Measurements from ENCODE around the gene LMF1.

The LMF1 gene

DNA sequence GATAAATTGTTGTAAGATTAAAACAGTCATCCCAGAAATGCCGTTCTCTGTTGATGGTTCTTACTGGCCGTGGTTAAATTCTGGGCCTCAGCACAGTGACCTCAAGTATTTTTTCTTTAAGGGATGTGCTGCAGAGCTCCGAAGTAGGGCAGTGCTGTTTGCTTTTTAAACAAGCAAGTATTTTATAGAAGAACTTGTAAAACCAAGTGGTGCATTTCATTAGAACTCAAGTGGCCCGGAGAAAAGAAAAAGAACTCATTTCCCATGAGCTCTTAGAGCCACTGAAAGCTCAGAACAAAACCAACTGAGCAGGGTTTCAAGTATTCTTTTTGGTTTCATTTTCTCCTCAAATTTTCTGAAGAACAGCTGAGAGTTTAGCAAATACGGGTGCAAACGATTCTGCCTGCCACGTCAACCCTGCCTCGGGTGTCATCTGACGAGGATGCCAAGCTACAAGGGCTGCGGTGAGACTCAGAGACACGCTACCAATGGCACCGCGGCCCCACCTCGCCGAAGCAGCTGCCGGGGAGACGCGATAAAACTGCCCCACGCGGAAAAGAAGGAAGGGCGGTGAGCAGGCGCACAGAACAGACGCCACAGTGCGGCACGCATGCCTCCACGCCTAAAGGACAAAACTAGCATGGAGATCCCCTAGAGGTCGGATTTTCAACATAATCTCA is 6.3 kb downstream of the LMF1 start:
- Histone ChIP-seq H3K9me3 (ENCODE audit: severe bottlenecking) (peaks cover 13% of the 10 kb centered on the region), H3K4me3 (ENCODE audit: severe bottlenecking) (peak overlapping the region; percentile 19), H3K27me3 (ENCODE audit: insufficient read depth, poor library complexity, severe bottlenecking) (no peaks in the 10 kb centered on the region), H3K27ac (ENCODE audit: poor library complexity, severe bottlenecking) (no peak overlapping the region), H3K36me3 (ENCODE audit: low read depth) (no peaks in the 10 kb centered on the region), H3K4me1 (ENCODE audit: insufficient read depth, poor library complexity, severe bottlenecking) (peaks cover 5% of the 10 kb centered on the region)
- peak; percentile 62 for ATAC-seq (ENCODE audit: low read depth)
- DNase-seq (ENCODE audit: low spot score): no peak
- TF ChIP-seq, protein P1, sequence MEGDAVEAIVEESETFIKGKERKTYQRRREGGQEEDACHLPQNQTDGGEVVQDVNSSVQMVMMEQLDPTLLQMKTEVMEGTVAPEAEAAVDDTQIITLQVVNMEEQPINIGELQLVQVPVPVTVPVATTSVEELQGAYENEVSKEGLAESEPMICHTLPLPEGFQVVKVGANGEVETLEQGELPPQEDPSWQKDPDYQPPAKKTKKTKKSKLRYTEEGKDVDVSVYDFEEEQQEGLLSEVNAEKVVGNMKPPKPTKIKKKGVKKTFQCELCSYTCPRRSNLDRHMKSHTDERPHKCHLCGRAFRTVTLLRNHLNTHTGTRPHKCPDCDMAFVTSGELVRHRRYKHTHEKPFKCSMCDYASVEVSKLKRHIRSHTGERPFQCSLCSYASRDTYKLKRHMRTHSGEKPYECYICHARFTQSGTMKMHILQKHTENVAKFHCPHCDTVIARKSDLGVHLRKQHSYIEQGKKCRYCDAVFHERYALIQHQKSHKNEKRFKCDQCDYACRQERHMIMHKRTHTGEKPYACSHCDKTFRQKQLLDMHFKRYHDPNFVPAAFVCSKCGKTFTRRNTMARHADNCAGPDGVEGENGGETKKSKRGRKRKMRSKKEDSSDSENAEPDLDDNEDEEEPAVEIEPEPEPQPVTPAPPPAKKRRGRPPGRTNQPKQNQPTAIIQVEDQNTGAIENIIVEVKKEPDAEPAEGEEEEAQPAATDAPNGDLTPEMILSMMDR (IDR thresholded peaks at IDR 0.05; ENCODE audit: poor library complexity, severe bottlenecking): no peak

DNA sequence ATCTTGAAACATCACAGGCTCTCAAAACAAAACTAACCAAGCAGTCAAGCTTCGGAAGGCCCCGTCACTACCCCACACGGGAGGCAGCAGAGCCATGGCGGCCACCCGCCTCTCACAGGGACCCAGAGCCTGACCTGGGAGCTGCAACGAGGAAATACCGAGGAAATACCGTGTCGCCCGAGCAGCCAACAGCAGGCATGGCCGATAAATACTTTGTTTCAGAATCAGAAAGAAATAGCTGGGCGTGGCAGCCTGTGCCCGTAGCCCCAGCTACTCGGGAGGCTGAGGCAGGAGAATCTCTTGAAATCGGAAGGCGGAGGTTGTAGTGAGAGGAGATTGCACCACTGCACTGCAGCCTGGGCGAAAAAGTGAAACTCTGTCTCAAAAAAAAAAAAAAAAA is 6.9 kb downstream of the LMF1 start:
- Histone ChIP-seq H3K9me3 (ENCODE audit: severe bottlenecking) (peaks cover 13% of the 10 kb centered on the region), H3K36me3 (ENCODE audit: low read depth) (no peaks in the 10 kb centered on the region), H3K27me3 (ENCODE audit: insufficient read depth, poor library complexity, severe bottlenecking) (no peaks in the 10 kb centered on the region), H3K27ac (ENCODE audit: poor library complexity, severe bottlenecking) (no peak overlapping the region), H3K4me1 (ENCODE audit: insufficient read depth, poor library complexity, severe bottlenecking) (peaks cover 5% of the 10 kb centered on the region), H3K4me3 (ENCODE audit: severe bottlenecking) (no peak overlapping the region)
- TF ChIP-seq, protein P1 (IDR thresholded peaks at IDR 0.05; ENCODE audit: poor library complexity, severe bottlenecking): no peak
- ATAC-seq (ENCODE audit: low read depth): 0 out of 3 replicates have a peak, but pooled peaks have one; percentile 17
- DNase-seq (ENCODE audit: low spot score): no peak

DNA sequence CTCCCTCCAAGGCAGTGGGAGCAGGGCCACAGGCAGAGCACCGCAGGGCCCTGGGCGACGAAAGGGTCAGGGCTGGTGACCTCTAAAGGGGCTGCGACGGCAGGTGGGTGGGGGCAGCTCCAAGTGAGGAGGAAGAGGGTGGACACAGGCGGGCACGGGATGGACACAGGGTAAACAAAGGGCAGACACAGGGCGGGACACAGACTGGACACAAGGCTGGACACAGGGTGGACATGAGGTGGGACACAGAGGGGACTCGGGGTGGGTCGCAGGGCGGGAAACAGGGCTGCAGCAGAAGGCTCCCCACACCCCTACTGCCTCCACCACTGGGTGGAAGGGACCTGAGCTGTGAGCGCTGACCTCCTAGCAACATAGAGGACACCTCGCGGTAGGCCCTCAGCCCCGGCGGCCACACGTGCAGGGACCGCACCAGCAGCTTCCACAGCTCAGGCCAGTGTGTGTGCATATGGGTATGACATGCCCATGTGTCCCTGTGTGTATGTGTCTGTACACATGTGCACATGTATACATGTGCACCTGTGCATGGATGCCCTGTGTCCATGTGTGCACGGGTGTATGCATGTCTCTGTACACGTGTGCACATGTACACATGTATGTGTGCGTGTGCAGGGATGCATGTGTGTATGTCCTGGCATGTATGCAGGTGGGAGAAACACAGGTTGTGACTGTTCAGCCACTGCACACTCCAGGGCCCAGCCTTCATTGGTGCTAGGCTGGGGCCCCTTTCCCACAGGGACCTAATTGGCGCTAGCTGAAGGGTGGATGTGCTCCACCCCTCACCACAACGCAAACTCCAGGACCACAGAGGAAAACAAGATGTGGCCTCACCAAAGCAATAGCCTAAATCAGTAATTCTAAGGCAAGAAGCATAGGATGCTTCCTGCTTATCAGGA is 7.6 kb downstream of the LMF1 start:
- TF ChIP-seq, protein P1 (IDR thresholded peaks at IDR 0.05; ENCODE audit: poor library complexity, severe bottlenecking): no peak

DNA sequence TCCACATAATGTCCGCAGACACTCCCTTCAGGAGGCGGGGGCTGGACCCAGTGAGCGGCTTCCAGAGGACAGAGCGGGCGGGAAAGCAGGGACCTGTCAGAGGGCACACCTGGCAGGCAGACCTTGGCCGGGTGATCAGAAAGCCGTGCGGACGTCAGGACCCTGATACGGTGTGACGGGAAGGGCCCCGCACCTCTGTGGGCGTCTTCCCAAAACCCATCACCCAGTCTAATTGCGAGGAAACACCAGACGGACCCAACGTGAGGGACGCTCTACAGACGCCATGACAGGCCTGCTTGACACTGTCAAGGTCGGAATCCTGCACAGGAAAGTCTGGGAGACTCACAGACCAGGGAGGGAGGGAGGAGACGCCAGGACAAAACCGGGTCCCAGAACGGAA is 8.4 kb downstream of the LMF1 start:
- H3K27me3 ChIP-seq (ENCODE audit: insufficient read depth, poor library complexity, severe bottlenecking): no peaks in the 10 kb centered on the region
- no peak for DNase-seq (ENCODE audit: low spot score)
- no peak overlapping the region for H3K4me3 ChIP-seq (ENCODE audit: severe bottlenecking)
- no peaks in the 10 kb centered on the region for H3K36me3 ChIP-seq (ENCODE audit: low read depth)
- H3K4me1 ChIP-seq (ENCODE audit: insufficient read depth, poor library complexity, severe bottlenecking): peaks cover 5% of the 10 kb centered on the region
- H3K9me3 ChIP-seq (ENCODE audit: severe bottlenecking): peaks cover 13% of the 10 kb centered on the region
- ATAC-seq (ENCODE audit: low read depth): no peak
- TF ChIP-seq, protein P1 (IDR thresholded peaks at IDR 0.05; ENCODE audit: poor library complexity, severe bottlenecking): no peak
- no peak overlapping the region for H3K27ac ChIP-seq (ENCODE audit: poor library complexity, severe bottlenecking)

More for the DNA sequence above, 7.6 kb downstream of the LMF1 start:
- Histone ChIP-seq H3K4me1 (ENCODE audit: insufficient read depth, poor library complexity, severe bottlenecking) (peaks cover 5% of the 10 kb centered on the region), H3K27me3 (ENCODE audit: insufficient read depth, poor library complexity, severe bottlenecking) (no peaks in the 10 kb centered on the region), H3K9me3 (ENCODE audit: severe bottlenecking) (peaks cover 13% of the 10 kb centered on the region), H3K27ac (ENCODE audit: poor library complexity, severe bottlenecking) (no peak overlapping the region), H3K4me3 (ENCODE audit: severe bottlenecking) (no peak overlapping the region), H3K36me3 (ENCODE audit: low read depth) (no peaks in the 10 kb centered on the region)
- no peak for DNase-seq (ENCODE audit: low spot score)
- ATAC-seq (ENCODE audit: low read depth): no peak

Data from RWPE2 (cell line).